Kidney glomerular epithelial cell (primary cell): Measurements from ENCODE around the gene FSIP1.

Experiments used
- DNase-seq: peaks from one replicate; lab custom pipeline; 2025; lab: John Stamatoyannopoulos, UW

Gene FSIP1

DNA sequence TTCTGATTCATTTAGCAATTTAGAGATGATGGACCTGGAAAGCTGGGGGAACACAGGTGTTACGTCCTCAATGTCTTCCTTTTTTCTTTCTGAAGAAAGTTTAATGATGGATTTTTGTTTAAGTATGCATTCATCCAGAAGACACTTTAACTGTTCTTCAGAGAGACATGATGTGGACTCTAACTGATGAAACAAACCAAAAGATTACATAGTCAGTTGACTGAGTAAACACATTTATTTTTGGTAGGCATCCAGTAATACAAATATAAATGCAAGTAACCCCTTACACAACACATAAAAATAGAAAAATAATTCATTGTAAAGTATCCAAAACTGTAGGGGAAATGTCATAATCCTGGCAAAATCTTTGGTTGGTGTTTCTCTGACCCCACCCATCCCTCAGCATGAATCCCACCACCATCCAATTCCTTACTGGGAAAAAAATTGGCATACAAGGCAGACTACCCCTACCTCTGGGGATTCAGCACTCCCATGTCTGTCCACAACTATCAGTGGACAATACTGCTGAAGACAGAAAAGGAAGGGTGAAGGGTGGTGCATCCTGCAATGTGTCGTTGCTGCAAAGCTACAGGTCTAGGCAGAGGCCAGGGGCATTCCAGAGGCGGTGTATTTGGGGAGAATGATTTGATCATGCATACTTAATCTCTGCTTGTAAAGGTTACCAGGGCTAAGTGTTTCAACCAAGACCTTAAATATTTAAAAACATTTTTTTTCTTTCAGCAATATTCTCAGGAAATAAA, 164.4 kb downstream of the FSIP1 start:
- no peak for DNase-seq

- no peak for DNase-seq
These were observed 165.7 kb downstream of the FSIP1 start for GRCh38 chr15:39616731-39617455.

- DNase-seq = no peak
These were observed 168.8 kb downstream of the FSIP1 start for GRCh38 chr15:39613861-39614260.

DNA sequence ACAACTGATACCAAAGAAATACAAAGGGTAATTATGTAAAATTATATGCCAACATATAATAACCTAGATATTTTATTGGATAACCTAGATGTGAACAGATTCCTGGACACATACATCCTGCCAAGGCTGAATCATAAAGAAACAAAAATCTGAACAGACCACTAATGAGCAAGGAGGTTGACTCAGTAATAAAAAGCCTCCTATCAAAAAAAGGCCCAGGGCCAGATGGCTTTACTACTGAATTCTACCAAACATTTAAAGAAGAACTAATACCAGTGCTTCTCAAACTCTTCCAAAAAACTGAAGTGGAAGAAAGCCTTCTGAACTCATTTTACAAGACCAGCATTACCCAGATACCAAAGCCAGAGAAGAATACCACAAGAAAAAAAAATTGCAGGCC, 169.4 kb downstream of the FSIP1 start:
- DNase-seq = no peak

GRCh38 chr15:39610665-39611064, 172.0 kb downstream of the FSIP1 start:
- no peak for DNase-seq

- DNase-seq = no peak
These were observed 173.3 kb downstream of the FSIP1 start for GRCh38 chr15:39609166-39609916.

- DNase-seq = no peak
These were observed 174.2 kb downstream of the FSIP1 start for GRCh38 chr15:39608185-39609139.

DNA sequence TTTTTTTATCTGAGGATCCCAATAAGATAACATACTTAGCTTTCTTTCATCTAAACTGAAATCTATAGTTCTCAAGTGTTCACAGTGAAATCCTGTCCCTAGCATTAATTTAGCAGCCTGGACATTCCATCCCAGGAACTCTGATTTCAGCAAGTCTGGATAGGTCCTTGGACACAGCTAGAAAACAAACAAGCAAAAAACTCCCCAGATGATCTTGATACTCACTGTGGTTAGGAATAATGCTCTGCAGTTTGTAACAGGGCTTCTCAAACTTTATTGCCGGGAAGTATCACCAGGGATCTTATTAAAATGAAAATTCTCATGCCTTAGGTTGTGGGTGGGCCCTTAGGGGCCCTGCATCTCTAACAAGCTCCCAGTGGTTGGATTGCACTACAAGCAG, 177.5 kb downstream of the FSIP1 start:
- no peak for DNase-seq

DNA sequence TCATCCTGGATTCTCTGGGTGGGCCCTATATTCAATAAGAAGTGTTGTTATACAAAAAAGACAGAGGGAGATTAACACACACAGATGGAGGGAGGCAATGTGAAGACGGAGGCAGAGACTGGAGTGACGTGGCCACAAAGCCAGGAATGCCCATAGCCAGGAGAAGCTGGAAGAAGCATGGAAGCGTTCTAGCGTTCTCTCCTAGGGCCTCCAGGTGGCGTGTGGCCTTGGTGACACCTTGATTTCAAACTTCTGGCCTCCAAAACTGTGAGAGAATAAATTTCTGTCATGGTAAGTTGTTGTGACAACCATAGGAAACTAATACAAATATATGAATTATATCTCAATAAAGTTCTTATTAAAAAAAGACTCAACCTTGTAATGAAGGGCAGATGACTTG, 180.5 kb downstream of the FSIP1 start:
- DNase-seq = no peak

DNA sequence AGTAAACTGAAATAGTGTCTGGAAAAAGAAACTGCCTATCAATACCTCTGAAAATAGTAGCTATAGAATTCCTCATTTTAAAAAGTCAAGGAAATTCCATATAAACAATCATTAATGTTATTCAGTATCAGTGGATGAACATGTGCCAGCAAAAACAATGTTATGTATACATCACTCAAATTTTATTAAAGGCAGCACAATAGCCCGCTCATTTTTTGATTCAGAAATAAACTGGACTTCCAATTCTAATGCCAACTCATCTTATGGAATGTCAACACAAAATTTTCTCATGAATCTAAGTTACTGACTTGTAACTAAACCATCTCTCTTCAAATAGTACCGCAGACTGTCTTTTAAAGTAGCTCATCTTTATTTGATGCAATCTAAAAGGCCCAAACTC, 182.8 kb downstream of the FSIP1 start:
- no peak for DNase-seq

DNA sequence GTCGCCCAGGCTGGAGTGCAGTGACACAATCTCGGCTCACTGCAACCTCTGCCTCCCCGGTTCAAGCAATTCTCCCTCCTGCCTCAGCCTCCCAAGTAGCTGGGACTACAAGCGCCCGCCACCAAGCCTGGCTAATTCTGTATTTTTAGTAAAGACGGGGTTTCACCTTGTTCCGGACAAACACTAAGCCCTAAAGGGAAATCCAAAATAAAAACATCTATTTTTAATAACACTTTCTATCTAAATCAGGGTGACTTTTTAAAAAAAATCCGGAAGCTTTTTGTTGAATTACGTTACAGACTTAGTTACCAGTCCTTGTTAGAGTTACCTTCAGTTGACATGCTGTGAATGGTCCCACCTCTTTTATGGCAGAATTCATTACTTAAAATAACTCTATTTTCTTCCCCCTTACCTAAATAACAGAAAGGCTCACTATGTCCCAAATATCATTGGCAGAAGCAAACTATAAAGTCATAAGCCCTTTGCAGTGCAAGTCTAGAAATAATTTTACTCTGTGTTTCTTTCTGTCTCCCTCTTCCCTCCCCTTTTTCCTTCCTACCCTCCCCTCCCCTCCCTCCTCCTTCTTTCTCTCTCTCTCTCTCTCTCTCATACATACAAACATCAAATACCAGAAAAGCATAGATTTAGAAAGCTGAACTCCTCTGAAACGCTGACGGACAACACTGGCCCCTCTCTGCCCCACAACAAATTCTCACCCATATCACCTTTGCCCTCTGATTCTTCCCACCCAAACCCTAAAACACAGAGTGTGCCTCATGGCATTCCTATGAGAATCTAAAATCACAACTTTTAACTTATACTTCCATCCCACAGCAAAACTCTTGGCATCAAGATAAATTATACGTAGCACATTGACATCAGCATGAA, 183.4 kb downstream of the FSIP1 start:
- no peak for DNase-seq

GRCh38 chr15:39598186-39598850, 184.3 kb downstream of the FSIP1 start:
- DNase-seq = peak; percentile 69

DNA sequence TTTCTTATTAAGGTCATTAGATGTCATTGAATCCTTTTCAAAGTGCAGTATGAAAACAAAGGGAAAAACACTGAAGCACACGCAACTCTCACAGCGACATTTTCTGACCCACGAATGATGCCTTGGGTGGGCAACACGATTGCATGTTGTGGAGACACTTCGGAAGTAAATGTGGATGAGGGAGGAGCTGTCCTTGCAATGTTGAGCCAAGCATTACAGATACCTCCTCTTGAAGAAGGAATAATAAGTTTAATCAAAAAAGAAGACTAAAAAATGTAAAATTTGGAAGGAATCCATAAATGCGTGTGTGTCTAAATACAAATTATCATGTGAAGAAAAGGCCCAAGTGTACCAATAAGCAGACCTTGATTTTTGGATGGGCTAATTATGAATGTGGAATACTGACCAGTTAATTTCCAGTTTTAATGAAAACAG, 184.9 kb downstream of the FSIP1 start:
- no peak for DNase-seq

DNA sequence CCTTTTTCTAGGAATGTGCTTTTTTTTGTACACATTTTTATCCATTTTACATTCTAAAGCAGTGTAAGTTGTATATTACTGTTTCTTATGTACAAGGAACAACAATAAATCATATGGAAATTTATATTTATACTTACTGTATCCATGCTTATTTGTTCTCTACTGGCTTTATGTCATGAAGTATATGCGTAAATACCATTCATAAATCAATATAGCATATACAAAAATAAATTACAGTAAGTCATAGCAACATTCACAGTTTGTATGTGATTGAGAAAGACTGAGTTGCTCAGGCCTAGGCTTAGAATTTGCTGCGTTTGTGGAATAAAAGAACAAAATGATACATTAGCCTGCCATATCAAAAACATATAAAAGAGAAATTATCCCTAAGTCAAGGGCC, 185.3 kb downstream of the FSIP1 start:
- DNase-seq = no peak

DNA sequence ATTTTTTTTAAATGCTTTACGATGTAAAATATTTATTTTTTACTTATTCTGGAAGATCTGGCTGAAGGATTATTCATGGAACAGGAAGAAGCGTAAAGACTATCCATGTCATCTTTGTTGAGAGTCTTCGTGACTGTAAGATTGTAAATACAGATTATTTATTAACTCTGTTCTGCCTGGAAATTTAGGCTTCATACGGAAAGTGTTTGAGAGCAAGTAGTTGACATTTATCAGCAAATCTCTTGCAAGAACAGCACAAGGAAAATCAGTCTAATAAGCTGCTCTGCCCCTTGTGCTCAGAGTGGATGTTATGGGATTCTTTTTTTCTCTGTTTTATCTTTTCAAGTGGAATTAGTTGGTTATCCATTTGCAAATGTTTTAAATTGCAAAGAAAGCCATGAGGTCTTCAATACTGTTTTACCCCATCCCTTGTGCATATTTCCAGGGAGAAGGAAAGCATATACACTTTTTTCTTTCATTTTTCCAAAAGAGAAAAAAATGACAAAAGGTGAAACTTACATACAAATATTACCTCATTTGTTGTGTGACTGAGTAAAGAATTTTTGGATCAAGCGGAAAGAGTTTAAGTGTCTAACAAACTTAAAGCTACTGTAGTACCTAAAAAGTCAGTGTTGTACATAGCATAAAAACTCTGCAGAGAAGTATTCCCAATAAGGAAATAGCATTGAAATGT, 186.1 kb downstream of the FSIP1 start:
- no peak for DNase-seq

- no peak for DNase-seq
These were observed 187.1 kb downstream of the FSIP1 start for GRCh38 chr15:39595338-39596221.

DNA sequence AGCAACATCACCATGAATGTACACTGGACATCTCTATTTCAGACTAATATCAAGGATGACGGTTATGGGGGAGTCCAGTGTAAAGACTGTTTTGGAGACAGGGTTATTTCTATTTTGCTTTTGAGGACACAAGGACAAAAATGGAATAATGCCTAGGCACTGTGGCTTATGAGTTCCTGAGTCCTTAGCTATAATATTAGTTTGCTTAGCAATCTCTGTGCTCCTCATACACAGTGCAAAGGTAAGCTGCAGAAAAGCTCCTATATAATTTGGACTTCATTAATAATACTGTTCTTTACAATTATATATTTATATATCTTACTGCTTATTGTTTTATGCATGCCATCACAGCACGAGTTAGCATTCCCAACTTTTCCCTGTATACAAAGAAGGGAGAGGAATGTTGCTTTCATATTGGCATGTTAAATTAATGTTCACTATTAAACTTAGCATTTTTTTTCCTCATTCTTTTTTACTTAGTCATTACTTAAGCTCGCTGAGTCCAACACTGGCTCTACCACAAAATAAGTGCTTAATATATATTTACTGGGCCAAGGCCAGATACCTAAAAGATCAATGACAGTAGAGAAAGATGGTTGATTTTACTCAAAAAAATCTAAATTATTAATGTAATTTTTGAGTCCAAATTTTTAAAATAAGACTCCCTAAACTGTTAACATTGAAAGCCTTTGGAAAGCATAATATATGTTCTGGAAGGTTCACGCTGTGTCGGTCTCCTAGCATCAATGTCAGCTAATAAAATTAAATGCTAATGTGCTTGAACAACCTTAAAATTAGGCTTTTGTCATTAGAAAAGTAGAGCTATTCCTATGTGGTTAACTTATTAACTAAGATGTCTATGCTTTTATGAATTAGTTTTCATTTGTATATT, 187.9 kb downstream of the FSIP1 start:
- peak; percentile 41 for DNase-seq
